Measurements from ENCODE around the gene B4GALNT2.

B4GALNT2 gene

GRCh38 chr17:49187301-49187700 lies 54.7 kb downstream of the B4GALNT2 start:
- Histone ChIP-seq H3K4me3 (ENCODE audit: low read depth, low read length) (no peak overlapping the region), H3K36me3 (no peaks in the 10 kb centered on the region; the same call in 1 of the 2 replicates), H3K27me3 (ENCODE audit: insufficient read depth, low read depth, severe bottlenecking) (no peaks in the 10 kb centered on the region), H3K27ac (no peak overlapping the region), H3K9me3 (ENCODE audit: severe bottlenecking) (peaks cover 26% of the 10 kb centered on the region)
- no peak for DNase-seq
- no peak for TF ChIP-seq CTCF (IDR thresholded peaks at IDR 0.05; ENCODE audit: low read depth, low read length)

DNA sequence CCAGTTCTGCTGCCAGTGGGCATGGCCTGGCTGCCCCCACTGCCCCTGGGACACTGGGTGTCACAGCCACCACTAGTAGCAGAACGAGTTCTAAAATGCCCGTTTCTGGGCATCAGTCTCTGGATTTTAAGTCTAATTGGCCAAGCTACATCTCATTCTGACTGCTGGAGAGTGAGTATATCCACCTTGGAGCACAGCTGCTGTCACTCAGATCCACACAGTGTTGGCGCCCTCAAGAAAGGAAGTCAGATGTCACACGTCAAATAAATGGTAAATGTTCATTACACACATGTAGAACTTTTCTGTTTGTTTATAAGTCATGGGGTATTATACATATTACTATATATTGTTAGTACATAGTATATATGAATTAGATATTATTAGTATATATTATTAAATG lies 58.4 kb downstream of the B4GALNT2 start:
- H3K4me3 ChIP-seq (ENCODE audit: low read depth, low read length) = no peak overlapping the region
- H3K9me3 ChIP-seq (ENCODE audit: severe bottlenecking) = peaks cover under 1% of the 10 kb centered on the region
- DNase-seq = no peak
- no peak overlapping the region for H3K27ac ChIP-seq
- H3K27me3 ChIP-seq (ENCODE audit: insufficient read depth, low read depth, severe bottlenecking) = no peaks in the 10 kb centered on the region
- no peak for TF ChIP-seq CTCF (IDR thresholded peaks at IDR 0.05; ENCODE audit: low read depth, low read length)
- no peaks in the 10 kb centered on the region; the same call in 1 of the 2 replicates for H3K36me3 ChIP-seq

DNA sequence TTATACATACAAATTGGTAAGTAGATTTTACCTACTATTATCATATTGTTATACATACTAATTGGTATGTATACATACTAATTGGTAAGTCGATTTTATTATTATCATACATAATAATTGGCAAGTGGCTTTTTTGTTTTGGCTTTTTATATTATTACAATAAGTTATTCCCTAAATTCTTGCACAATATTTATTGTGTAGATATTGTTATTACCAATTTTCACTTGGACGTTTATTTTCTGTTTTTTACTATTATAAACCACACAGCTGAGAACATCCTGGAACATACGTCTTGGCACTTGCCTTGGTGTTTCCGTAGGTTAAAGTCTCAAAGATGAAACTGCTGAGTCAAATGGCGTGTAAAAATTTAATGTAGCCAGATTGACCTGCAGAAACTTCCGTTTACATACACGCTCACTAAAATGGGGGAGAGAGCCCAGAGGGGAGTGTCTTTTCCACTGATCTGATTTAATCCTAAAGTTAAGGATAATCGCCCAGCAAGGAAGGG lies 58.9 kb downstream of the B4GALNT2 start:
- no peak for TF ChIP-seq CTCF (IDR thresholded peaks at IDR 0.05; ENCODE audit: low read depth, low read length)
- DNase-seq = no peak
- Histone ChIP-seq H3K4me3 (ENCODE audit: low read depth, low read length) (peak overlapping the region; percentile 88), H3K27me3 (ENCODE audit: insufficient read depth, low read depth, severe bottlenecking) (no peaks in the 10 kb centered on the region), H3K36me3 (no peaks in the 10 kb centered on the region; the same call in 1 of the 2 replicates), H3K9me3 (ENCODE audit: severe bottlenecking) (no peaks in the 10 kb centered on the region), H3K27ac (peak overlapping the region; percentile 99)

DNA sequence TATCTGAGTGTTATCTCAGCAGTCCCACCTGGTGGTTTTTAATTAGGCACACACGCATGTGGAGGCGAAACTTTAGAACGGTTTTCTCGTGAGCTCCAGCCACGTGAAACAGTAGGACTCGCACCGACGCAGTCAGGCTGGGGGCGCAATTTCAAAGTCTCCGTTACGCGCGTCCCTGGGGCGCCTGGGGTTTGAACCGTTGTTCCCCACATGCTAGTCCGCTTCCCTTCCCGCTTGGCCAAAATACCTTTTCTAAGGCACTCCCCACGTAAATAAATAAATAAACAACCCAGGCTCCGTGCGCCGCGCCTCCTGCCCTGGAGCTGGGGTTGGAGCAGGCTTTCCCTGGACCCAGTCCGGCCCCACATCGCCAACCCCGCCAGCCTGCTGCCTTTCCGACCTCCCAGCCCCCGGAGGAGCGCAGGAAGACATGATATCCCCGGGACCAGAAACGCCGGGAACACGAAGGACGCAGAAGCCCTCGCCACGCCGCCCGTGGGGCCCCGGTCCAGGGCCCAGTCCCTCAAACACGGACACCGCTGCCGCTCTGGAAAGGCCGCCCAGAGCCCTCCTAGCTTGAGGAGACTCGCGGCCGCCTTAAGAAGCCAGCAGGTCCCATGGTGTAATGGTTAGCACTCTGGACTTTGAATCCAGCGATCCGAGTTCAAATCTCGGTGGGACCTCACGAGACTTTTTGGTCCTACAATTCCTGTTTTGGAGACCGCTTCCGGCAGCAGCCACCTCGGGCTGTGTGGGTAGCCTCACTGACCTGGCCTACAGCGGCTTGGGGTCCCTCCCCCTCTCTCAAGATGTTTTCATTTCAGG lies 59.6 kb downstream of the B4GALNT2 start:
- no peaks in the 10 kb centered on the region for H3K27me3 ChIP-seq (ENCODE audit: insufficient read depth, low read depth, severe bottlenecking)
- H3K9me3 ChIP-seq (ENCODE audit: severe bottlenecking) = no peaks in the 10 kb centered on the region
- H3K27ac ChIP-seq = peak overlapping the region; percentile 99
- peak; percentile 92 for DNase-seq
- H3K4me3 ChIP-seq (ENCODE audit: low read depth, low read length) = peak overlapping the region; percentile 88
- peak; percentile 60 for TF ChIP-seq CTCF (IDR thresholded peaks at IDR 0.05; ENCODE audit: low read depth, low read length)
- H3K36me3 ChIP-seq = no peaks in the 10 kb centered on the region; the same call in 1 of the 2 replicates

DNA sequence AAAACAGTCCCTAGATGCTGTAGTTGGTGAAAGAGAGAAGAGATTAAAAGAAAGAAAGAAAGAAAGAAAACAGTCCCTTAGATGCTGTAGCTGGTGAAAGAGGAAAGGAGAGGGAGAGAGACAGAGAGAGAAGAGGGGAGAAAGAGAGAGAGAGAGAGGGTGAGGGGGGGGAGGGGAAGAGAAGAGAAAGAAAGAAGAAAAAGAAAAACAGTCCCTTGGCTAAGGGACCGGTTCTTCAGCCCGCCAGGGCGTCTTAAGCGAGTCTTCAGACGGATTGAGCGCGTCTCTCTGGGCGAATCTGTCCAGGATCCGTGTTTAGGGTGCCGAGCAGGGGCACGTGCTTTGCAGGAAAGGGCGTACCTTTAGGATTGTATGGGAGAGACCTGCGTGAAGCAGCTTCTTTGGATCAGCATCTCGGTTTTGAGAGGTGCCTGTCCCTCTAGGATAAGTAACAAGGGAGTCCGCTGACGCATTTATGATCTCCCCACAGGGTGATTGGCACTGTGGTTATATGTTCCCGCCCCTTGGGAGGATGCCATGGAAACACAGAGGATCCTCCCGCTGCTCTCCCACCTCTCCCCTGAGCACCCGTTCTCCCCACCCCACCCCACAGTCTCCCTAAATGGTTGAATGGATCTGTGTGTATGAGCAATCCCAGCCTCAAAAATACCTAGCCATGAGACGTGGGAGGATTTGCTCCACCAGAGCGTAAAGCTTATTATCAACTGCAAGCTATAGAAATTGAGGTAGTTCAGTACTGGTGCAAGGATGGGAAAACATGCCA lies 61.1 kb downstream of the B4GALNT2 start:
- Histone ChIP-seq H3K27me3 (ENCODE audit: insufficient read depth, low read depth, severe bottlenecking) (no peaks in the 10 kb centered on the region), H3K9me3 (ENCODE audit: severe bottlenecking) (no peaks in the 10 kb centered on the region), H3K4me3 (ENCODE audit: low read depth, low read length) (peak overlapping the region; percentile 88), H3K27ac (peak overlapping the region; percentile 99), H3K36me3 (no peaks in the 10 kb centered on the region; the same call in 1 of the 2 replicates)
- peak; percentile 91 for DNase-seq
- no peak for TF ChIP-seq CTCF (IDR thresholded peaks at IDR 0.05; ENCODE audit: low read depth, low read length)

All from WERI-Rb-1 (cell line).